NB4 (cell line): ENCODE data around the gene ZNF610.

ENCODE experiments used
- CTCF ChIP-seq: IDR thresholded peaks from one replicate; pipeline ENCODE4 v1.5.1; 2012; ENCODE audit warnings: low read depth, low read length
- POLR2A ChIP-seq: IDR thresholded peaks from 2 replicates; pipeline ENCODE4 v1.6.1; 2011; ENCODE audit warnings: mild to moderate bottlenecking; ENCODE audit not compliant: insufficient read length; ENCODE audit errors: extremely low read depth
- TF ChIP-seq, protein P1 (sequence below): IDR thresholded peaks from 2 replicates; pipeline ENCODE4 v1.6.1; 2011; ENCODE audit warnings: low read depth, low read length

DNA sequence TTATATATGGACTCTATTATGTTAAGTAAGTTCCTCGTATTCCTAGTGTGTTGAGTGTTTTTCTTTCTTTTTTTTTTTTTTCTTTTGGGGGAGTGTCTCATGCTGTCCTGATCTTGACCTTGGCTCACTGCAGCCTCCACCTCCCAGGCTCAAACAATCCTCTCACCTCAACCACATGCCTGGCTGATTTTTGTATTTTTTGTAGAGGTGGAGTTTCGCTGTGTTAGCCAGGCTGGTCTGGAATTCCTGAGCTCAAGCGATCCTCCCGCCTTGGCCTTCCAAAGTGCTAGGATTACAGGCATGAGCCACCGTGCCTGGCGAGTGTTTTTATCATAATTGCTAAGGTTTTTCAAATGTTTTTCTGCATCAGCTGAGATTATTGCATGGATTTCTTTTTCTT lies 49.8 kb upstream of the ZNF610 start:
- TF ChIP-seq POLR2A (no peak), CTCF (no peak)
- TF ChIP-seq, protein P1, sequence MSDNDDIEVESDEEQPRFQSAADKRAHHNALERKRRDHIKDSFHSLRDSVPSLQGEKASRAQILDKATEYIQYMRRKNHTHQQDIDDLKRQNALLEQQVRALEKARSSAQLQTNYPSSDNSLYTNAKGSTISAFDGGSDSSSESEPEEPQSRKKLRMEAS: no peak
